ENCODE data around the gene PDXDC1. TPM values are rescaled to one million over a fixed set of nuclear protein-coding genes. Genes with fewer than 3 reads are reported as not detected.
A peak's percentile ranks its signal among the peaks of the same experiment; 100 is the strongest.
"Not testable (repeated sequence)": the region's sequence is repeated elsewhere in the genome, so short reads cannot be mapped to it uniquely, and the experiment has no call there.

The PDXDC1 gene
- total and polyA plus RNA-seq, 4 experiments from 2014 or later, result 11.1 to 86.7 (median 60.6) TPM

DNA sequence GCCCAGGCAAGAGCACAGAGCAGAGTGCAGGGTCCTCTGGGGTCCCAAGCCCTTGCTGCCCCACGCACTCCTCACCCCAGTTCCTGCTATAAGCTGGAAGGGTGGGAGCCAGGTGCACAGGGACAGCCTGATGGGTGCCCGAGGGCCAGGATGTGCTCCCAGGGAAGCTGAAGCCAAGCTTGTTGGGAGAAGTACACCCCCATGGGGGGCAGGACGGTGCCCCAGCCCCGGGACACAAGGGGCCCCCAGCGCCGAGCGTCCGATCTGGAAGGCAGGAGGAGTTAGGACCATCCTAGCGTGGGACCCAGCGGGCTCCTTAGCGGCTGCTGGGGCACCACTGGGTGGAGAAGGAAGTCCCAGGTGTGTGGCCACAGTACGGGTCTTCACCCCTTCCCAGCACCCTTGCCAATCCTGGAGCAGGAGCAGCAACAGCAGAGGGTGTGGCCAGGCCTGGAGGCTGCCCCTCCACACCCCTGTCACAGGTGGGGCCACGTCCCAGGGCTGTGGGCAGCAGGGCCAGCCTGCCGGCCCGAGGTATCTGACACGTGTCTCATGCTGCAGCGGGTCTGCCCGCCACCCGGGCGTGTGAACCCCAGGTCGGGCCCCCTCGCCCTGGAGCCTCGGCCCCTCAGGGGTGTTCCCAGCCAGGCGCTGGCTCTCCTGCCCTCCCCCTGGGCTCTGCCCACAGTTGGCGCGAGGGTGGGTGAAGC is 168.2 kb downstream of the PDXDC1 start:
- CTCF ChIA-PET (ENCODE audit: partially characterized antibody), result not testable (repeated sequence)
- H3K4me1 Mint-ChIP-seq, result peaks cover 0 to 10% (median under 1%) of the 10 kb centered on the region in 4 donors

DNA sequence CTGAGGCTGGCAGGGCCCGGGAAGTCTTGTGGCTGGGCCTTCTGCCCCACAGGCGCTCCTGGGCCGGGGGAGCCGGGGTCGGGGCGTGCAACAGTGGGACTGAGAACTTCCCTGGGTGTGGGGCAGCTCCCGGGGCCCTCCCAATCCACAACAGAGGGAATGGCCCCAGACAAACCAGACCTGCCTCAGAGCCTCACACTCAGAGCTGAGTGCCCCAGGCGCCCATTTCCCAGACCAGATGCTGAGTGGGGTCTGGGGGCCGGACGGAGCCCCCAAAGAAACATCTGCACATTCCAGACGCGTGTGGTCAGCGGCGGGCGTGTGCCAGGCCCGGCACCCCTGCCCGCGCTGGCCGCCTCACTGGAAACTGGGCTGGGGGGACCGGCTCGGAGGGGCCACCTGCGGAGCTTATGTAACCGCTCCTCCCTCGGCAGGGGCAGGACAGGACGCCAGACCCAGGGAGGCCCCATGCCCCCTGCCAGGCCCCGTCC is 168.8 kb downstream of the PDXDC1 start:
- H3K9me3 Mint-ChIP-seq; H3K27me3 ChIP-seq (ENCODE audit: insufficient read depth, low read length); H3K4me3 ChIP-seq (ENCODE audit: low read length in 2 of 2); POLR2A ChIA-PET (ENCODE audit: partially characterized antibody); H3K27ac ChIP-seq (ENCODE audit: low read depth, low read length); DNase-seq; H3K27ac Mint-ChIP-seq; H3K9me3 ChIP-seq (ENCODE audit: control insufficient read depth in 1 of 2, low read length in 2 of 2); H3K27me3 Mint-ChIP-seq; H3K4me1 ChIP-seq (ENCODE audit: insufficient read depth, low read length); H3K36me3 Mint-ChIP-seq; CTCF ChIA-PET (ENCODE audit: partially characterized antibody); intact Hi-C loops (cut with micrococcal nuclease); H3K4me3 Mint-ChIP-seq; H3K36me3 ChIP-seq (ENCODE audit: insufficient read depth, low read length): not testable (repeated sequence)
- H3K4me1 Mint-ChIP-seq, result peaks cover 0 to 10% (median under 1%) of the 10 kb centered on the region in 4 donors

More for the DNA sequence above, 168.2 kb downstream of the PDXDC1 start:
- H3K4me1 ChIP-seq (ENCODE audit: insufficient read depth, low read length); H3K36me3 Mint-ChIP-seq; H3K4me3 ChIP-seq (ENCODE audit: low read length in 2 of 2); H3K27me3 Mint-ChIP-seq; H3K36me3 ChIP-seq (ENCODE audit: insufficient read depth, low read length); H3K9me3 Mint-ChIP-seq; intact Hi-C loops (cut with micrococcal nuclease); H3K4me3 Mint-ChIP-seq; POLR2A ChIA-PET (ENCODE audit: partially characterized antibody); H3K27ac Mint-ChIP-seq; DNase-seq; H3K9me3 ChIP-seq (ENCODE audit: control insufficient read depth in 1 of 2, low read length in 2 of 2); H3K27me3 ChIP-seq (ENCODE audit: insufficient read depth, low read length); H3K27ac ChIP-seq (ENCODE audit: low read depth, low read length): not testable (repeated sequence)

DNA sequence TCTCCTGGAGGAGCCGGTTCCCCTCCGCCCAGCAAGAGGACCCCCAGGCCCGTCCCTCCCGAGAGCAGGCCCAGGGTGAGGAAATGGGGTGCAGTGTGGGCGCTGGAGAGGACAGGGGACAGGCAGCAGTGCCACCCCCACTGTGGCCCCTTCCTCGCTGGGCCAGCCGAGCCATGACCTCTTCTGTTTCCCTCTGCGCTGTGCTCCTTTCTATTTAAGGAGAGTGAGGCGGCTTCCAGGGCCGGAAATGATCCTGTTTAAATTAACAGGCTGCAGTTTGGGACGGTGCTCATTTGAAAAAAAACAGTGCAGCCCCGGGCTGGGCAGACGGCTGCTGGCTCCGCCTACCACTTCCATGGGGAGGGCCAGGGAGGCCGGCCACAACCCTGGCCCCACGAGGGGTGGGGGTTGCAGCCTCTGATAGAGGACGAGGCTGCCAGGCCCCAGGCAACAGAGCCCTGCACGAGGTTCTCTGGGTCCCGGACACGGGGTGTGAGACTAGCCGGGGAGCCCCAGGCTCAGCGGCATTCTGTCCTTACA is 169.3 kb downstream of the PDXDC1 start:
- H3K4me3 ChIP-seq (ENCODE audit: low read length in 2 of 2); POLR2A ChIA-PET (ENCODE audit: partially characterized antibody); H3K27ac ChIP-seq (ENCODE audit: low read depth, low read length); H3K27me3 Mint-ChIP-seq; CTCF ChIA-PET (ENCODE audit: partially characterized antibody); H3K27me3 ChIP-seq (ENCODE audit: insufficient read depth, low read length); H3K9me3 ChIP-seq (ENCODE audit: control insufficient read depth in 1 of 2, low read length in 2 of 2); H3K9me3 Mint-ChIP-seq; H3K27ac Mint-ChIP-seq; H3K36me3 ChIP-seq (ENCODE audit: insufficient read depth, low read length); DNase-seq; H3K4me3 Mint-ChIP-seq; H3K4me1 ChIP-seq (ENCODE audit: insufficient read depth, low read length); H3K36me3 Mint-ChIP-seq; intact Hi-C loops (cut with micrococcal nuclease): not testable (repeated sequence)
- H3K4me1 Mint-ChIP-seq, result peaks cover 0 to 10% (median under 1%) of the 10 kb centered on the region in 4 donors

- H3K36me3 ChIP-seq (ENCODE audit: insufficient read depth, low read length); H3K27me3 ChIP-seq (ENCODE audit: insufficient read depth, low read length); CTCF ChIA-PET (ENCODE audit: partially characterized antibody); H3K9me3 ChIP-seq (ENCODE audit: control insufficient read depth in 1 of 2, low read length in 2 of 2); H3K4me3 Mint-ChIP-seq; H3K27ac Mint-ChIP-seq; H3K4me1 Mint-ChIP-seq; H3K9me3 Mint-ChIP-seq; intact Hi-C loops (cut with micrococcal nuclease); H3K27me3 Mint-ChIP-seq; H3K4me3 ChIP-seq (ENCODE audit: low read length in 2 of 2); H3K36me3 Mint-ChIP-seq; DNase-seq; POLR2A ChIA-PET (ENCODE audit: partially characterized antibody); H3K4me1 ChIP-seq (ENCODE audit: insufficient read depth, low read length); H3K27ac ChIP-seq (ENCODE audit: low read depth, low read length): not testable (repeated sequence)
Measured at GRCh38 chr16:15144781-15145417, 170.1 kb downstream of the PDXDC1 start.

GRCh38 chr16:15145418-15146263 is 170.8 kb downstream of the PDXDC1 start:
- H3K27ac ChIP-seq (ENCODE audit: low read depth, low read length); DNase-seq; H3K9me3 ChIP-seq (ENCODE audit: control insufficient read depth in 1 of 2, low read length in 2 of 2); H3K36me3 Mint-ChIP-seq; H3K4me1 Mint-ChIP-seq; H3K4me3 ChIP-seq (ENCODE audit: low read length in 2 of 2); CTCF ChIA-PET (ENCODE audit: partially characterized antibody); H3K27ac Mint-ChIP-seq; H3K27me3 Mint-ChIP-seq; H3K4me1 ChIP-seq (ENCODE audit: insufficient read depth, low read length); intact Hi-C loops (cut with micrococcal nuclease); H3K9me3 Mint-ChIP-seq; POLR2A ChIA-PET (ENCODE audit: partially characterized antibody); H3K4me3 Mint-ChIP-seq; H3K36me3 ChIP-seq (ENCODE audit: insufficient read depth, low read length); H3K27me3 ChIP-seq (ENCODE audit: insufficient read depth, low read length): not testable (repeated sequence)

DNA sequence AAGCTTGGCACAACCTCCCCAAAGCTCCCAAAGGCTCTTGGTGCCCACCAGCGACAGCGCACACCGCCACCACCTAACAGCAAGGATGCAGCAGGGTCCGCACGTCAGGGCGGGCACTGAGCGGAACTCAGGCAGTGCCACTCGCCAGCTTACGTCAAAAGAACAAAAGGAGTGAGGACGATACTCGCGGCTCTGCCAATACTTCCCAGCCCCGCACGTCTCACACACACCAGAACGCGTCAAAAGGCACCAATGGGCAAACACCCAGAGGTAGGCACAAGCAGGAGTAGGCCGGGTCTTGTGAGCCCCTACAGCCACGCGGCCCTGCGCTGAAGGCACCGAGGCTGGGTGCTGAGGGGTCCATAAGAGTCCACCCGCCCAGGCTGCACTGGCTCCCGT is 171.4 kb downstream of the PDXDC1 start:
- intact Hi-C loops (cut with micrococcal nuclease); POLR2A ChIA-PET (ENCODE audit: partially characterized antibody); H3K36me3 ChIP-seq (ENCODE audit: insufficient read depth, low read length); H3K4me3 Mint-ChIP-seq; CTCF ChIA-PET (ENCODE audit: partially characterized antibody); H3K9me3 ChIP-seq (ENCODE audit: control insufficient read depth in 1 of 2, low read length in 2 of 2); H3K4me3 ChIP-seq (ENCODE audit: low read length in 2 of 2); H3K27me3 Mint-ChIP-seq; H3K27ac ChIP-seq (ENCODE audit: low read depth, low read length); H3K9me3 Mint-ChIP-seq; DNase-seq; H3K4me1 Mint-ChIP-seq; H3K4me1 ChIP-seq (ENCODE audit: insufficient read depth, low read length); H3K27me3 ChIP-seq (ENCODE audit: insufficient read depth, low read length); H3K36me3 Mint-ChIP-seq: not testable (repeated sequence)
- H3K27ac Mint-ChIP-seq, result peak overlapping the region in 1 of 7 donors; percentile 60

- H3K36me3 ChIP-seq (ENCODE audit: insufficient read depth, low read length); DNase-seq; H3K4me1 Mint-ChIP-seq; H3K36me3 Mint-ChIP-seq; H3K9me3 ChIP-seq (ENCODE audit: control insufficient read depth in 1 of 2, low read length in 2 of 2); H3K27ac Mint-ChIP-seq; H3K27ac ChIP-seq (ENCODE audit: low read depth, low read length); intact Hi-C loops (cut with micrococcal nuclease); H3K4me1 ChIP-seq (ENCODE audit: insufficient read depth, low read length); CTCF ChIA-PET (ENCODE audit: partially characterized antibody); H3K4me3 Mint-ChIP-seq; H3K4me3 ChIP-seq (ENCODE audit: low read length in 2 of 2); H3K27me3 Mint-ChIP-seq; H3K9me3 Mint-ChIP-seq; POLR2A ChIA-PET (ENCODE audit: partially characterized antibody); H3K27me3 ChIP-seq (ENCODE audit: insufficient read depth, low read length): not testable (repeated sequence)
Measured at GRCh38 chr16:15148831-15149230, 174.0 kb downstream of the PDXDC1 start.

All from CD4-positive, alpha-beta memory T cell (primary cell).